Fibroblast of skin of left quadriceps (primary cell): ENCODE data around the gene MPPED1.

ENCODE experiments used
- DNase-seq, 2 experiments: peaks; one replicate each; pipeline ENCODE4 v3.0.0-alpha.2; 2013; ENCODE audit warnings: low read depth in 2 of 2

The MPPED1 gene

GRCh38 chr22:43541022-43541421 is 129.2 kb downstream of the MPPED1 start:
- no peak for DNase-seq

- no peak for DNase-seq
Observed at GRCh38 chr22:43541462-43542407, 129.9 kb downstream of the MPPED1 start.

- no peak for DNase-seq
Observed at GRCh38 chr22:43542681-43543521, 131.1 kb downstream of the MPPED1 start.

GRCh38 chr22:43543522-43544288 is 131.9 kb downstream of the MPPED1 start:
- DNase-seq, result no peak

- DNase-seq, result no peak
Observed at GRCh38 chr22:43544289-43544673, 132.5 kb downstream of the MPPED1 start.

- no peak for DNase-seq
Observed at GRCh38 chr22:43546186-43546585, 134.4 kb downstream of the MPPED1 start.

GRCh38 chr22:43550024-43550620 is 138.3 kb downstream of the MPPED1 start:
- DNase-seq, result no peak

- DNase-seq, result no peak
Observed at GRCh38 chr22:43550672-43551071, 138.9 kb downstream of the MPPED1 start.

- no peak for DNase-seq
Observed at GRCh38 chr22:43553451-43554258, 141.8 kb downstream of the MPPED1 start.

- no peak for DNase-seq
Observed at GRCh38 chr22:43554259-43554636, 142.4 kb downstream of the MPPED1 start.

- DNase-seq, result no peak
Observed at GRCh38 chr22:43554694-43555365, 143.0 kb downstream of the MPPED1 start.

- DNase-seq, result no peak
Observed at GRCh38 chr22:43555561-43556515, 144.0 kb downstream of the MPPED1 start.
